Gastrocnemius medialis (tissue), 4 donors: ENCODE data around the gene CHCHD3.

ENCODE experiments used
- CTCF ChIP-seq, 5 experiments: fragments of 450-650 bp in 3 of 5; fragments of 200-600 bp in 2 of 5; sonication (generic) in 2 of 5; IDR thresholded peaks in 4 of 5; conservative IDR thresholded peaks in 1 of 5; 1 replicate in 4 of 5; 2 replicates in 1 of 5; pipeline ENCODE4 v1.5.1; 2016 to 2019; ENCODE audit warnings: antibody characterized with exemption in 5 of 5, mild to moderate bottlenecking in 3 of 5, moderate library complexity in 3 of 5
- POLR2A ChIP-seq, 2 donors: fragments of 450-650 bp; IDR thresholded peaks; one replicate each; pipeline ENCODE4 v1.6.1; 2017; ENCODE audit warnings: antibody characterized with exemption in 2 of 2, mild to moderate bottlenecking in 2 of 2, moderate library complexity in 2 of 2

GRCh38 chr7:132871419-132871818 is 210.5 kb downstream of the CHCHD3 start:
- TF ChIP-seq CTCF (IDR thresholded peaks at IDR 0.05 in 4 of 5, conservative IDR thresholded peaks at IDR 0.05 in 1 of 5): no peak
- TF ChIP-seq POLR2A (IDR thresholded peaks at IDR 0.05): no peak
